NCI-H2107 (cell line): ENCODE results near the gene KRTDAP.
"Not testable (repeated sequence)": the region's sequence is repeated elsewhere in the genome, so short reads cannot be mapped to it uniquely, and the experiment has no call there.

ENCODE experiments used
- DNase-seq: peaks from one replicate; lab custom pipeline; 2025; lab: John Stamatoyannopoulos, UW

The KRTDAP gene

GRCh38 chr19:35484252-35485036, 5.8 kb downstream of the KRTDAP start:
- DNase-seq = no peak

GRCh38 chr19:35483089-35483488, 7.2 kb downstream of the KRTDAP start:
- no peak for DNase-seq

- no peak for DNase-seq
Measured at GRCh38 chr19:35478794-35479677, 11.2 kb downstream of the KRTDAP start.

GRCh38 chr19:35476149-35476548, 14.1 kb downstream of the KRTDAP start:
- no peak for DNase-seq

GRCh38 chr19:35474594-35474993, 15.7 kb downstream of the KRTDAP start:
- not testable (repeated sequence) for DNase-seq

GRCh38 chr19:35474104-35474503, 16.2 kb downstream of the KRTDAP start:
- no peak for DNase-seq

GRCh38 chr19:35471946-35472345, 18.3 kb downstream of the KRTDAP start:
- DNase-seq = no peak

- DNase-seq = not testable (repeated sequence)
Measured at GRCh38 chr19:35471075-35471474, 19.2 kb downstream of the KRTDAP start.

- no peak for DNase-seq
Measured at GRCh38 chr19:35470128-35470527, 20.1 kb downstream of the KRTDAP start.

- DNase-seq = no peak
Measured at GRCh38 chr19:35468637-35469036, 21.6 kb downstream of the KRTDAP start.

GRCh38 chr19:35466259-35466658, 24.0 kb downstream of the KRTDAP start:
- no peak for DNase-seq

GRCh38 chr19:35462956-35463355, 27.3 kb downstream of the KRTDAP start:
- not testable (repeated sequence) for DNase-seq

- no peak for DNase-seq
Measured at GRCh38 chr19:35462476-35462953, 27.7 kb downstream of the KRTDAP start.

- not testable (repeated sequence) for DNase-seq
Measured at GRCh38 chr19:35461788-35462187, 28.5 kb downstream of the KRTDAP start.

- DNase-seq = no peak
Measured at GRCh38 chr19:35461060-35461459, 29.2 kb downstream of the KRTDAP start.

GRCh38 chr19:35460608-35461007, 29.7 kb downstream of the KRTDAP start:
- no peak for DNase-seq

GRCh38 chr19:35459414-35460082, 30.7 kb downstream of the KRTDAP start:
- DNase-seq = no peak

- DNase-seq = no peak
Measured at GRCh38 chr19:35458731-35459391, 31.4 kb downstream of the KRTDAP start.

GRCh38 chr19:35458192-35458591, 32.1 kb downstream of the KRTDAP start:
- DNase-seq = no peak

GRCh38 chr19:35457173-35457572, 33.1 kb downstream of the KRTDAP start:
- no peak for DNase-seq

- DNase-seq = no peak
Measured at GRCh38 chr19:35455616-35456201, 34.6 kb downstream of the KRTDAP start.
